HG03196 (cell line): ENCODE data around the gene USP24.

Source experiments
- ATAC-seq: cut with Tn5 transposase; IDR thresholded peaks from one replicate; pipeline ENCODE4 v1.9.1; 2021; ENCODE audit not compliant: unreplicated experiment

Gene USP24

GRCh38 chr1:55055084-55055882, 159.9 kb downstream of the USP24 start:
- no peak for ATAC-seq

- no peak for ATAC-seq
These were observed 160.8 kb downstream of the USP24 start for GRCh38 chr1:55054396-55054795.

- ATAC-seq, result no peak
These were observed 161.8 kb downstream of the USP24 start for GRCh38 chr1:55053265-55053954.

GRCh38 chr1:55052221-55053142, 162.7 kb downstream of the USP24 start:
- ATAC-seq, result no peak

GRCh38 chr1:55051621-55052020, 163.5 kb downstream of the USP24 start:
- no peak for ATAC-seq

- ATAC-seq, result no peak
These were observed 164.0 kb downstream of the USP24 start for GRCh38 chr1:55051169-55051568.

GRCh38 chr1:55050283-55050682, 164.9 kb downstream of the USP24 start:
- ATAC-seq, result no peak

- ATAC-seq, result no peak
These were observed 165.3 kb downstream of the USP24 start for GRCh38 chr1:55049914-55050278.

- no peak for ATAC-seq
These were observed 165.8 kb downstream of the USP24 start for GRCh38 chr1:55049271-55049913.

- no peak for ATAC-seq
These were observed 166.5 kb downstream of the USP24 start for GRCh38 chr1:55048453-55049270.

GRCh38 chr1:55047611-55048010, 167.6 kb downstream of the USP24 start:
- no peak for ATAC-seq

- ATAC-seq, result no peak
These were observed 168.3 kb downstream of the USP24 start for GRCh38 chr1:55046871-55047270.

GRCh38 chr1:55045430-55045829, 169.7 kb downstream of the USP24 start:
- no peak for ATAC-seq

- no peak for ATAC-seq
These were observed 170.4 kb downstream of the USP24 start for GRCh38 chr1:55044617-55045397.

- ATAC-seq, result no peak
These were observed 171.4 kb downstream of the USP24 start for GRCh38 chr1:55043726-55044125.

- ATAC-seq, result no peak
These were observed 172.2 kb downstream of the USP24 start for GRCh38 chr1:55043011-55043410.

- ATAC-seq, result no peak
These were observed 173.6 kb downstream of the USP24 start for GRCh38 chr1:55041613-55042012.

GRCh38 chr1:55040933-55041494, 174.2 kb downstream of the USP24 start:
- no peak for ATAC-seq
